ENCODE results near the gene SH3BP2. TPM values are rescaled to one million over a fixed set of nuclear protein-coding genes. Genes with fewer than 3 reads are reported as not detected.

Gene SH3BP2
- total RNA-seq, 5 donors from 2014 or later (not counting 1 experiment from before 2014, with no cell fraction given) = 44.0 to 68.2 (median 49.7) TPM

GRCh38 chr4:2886161-2886560 lies 93.3 kb downstream of the SH3BP2 start:
- POLR2A ChIA-PET = interaction anchor here in 1 of 2 donors (0.8 kb wide), 1 partner anchor 167 kb away, joined by 3 read pairs; no protein-coding TSS in a partner anchor
- DNase-seq (no peak), ATAC-seq (replicated peaks in 1 of 4) (no peak)
- Mint-ChIP-seq H3K27ac (peak overlapping the region in 1 of 2 donors; percentile 58), H3K4me3 (no peak overlapping the region), H3K36me3 (peaks cover 44% of the 10 kb centered on the region), H3K9me3 (no peaks in the 10 kb centered on the region), H3K27me3 (no peaks in the 10 kb centered on the region), H3K4me1 (peaks cover 5 to 17% (median 17%) of the 10 kb centered on the region in 3 donors)
- H3K27ac ChIP-seq (ENCODE audit: low read length) = no peak overlapping the region
- WGBS (ENCODE audit: insufficient coverage) = 100% methylated on average over 5 of the region's 9 CpGs
- no peaks in the 10 kb centered on the region for H3K27me3 ChIP-seq (replicated peaks in 1 of 2; ENCODE audit: control insufficient read depth in 2 of 2, extremely low read depth in 1 of 2, insufficient read depth in 2 of 2, low read length in 1 of 2)
- H3K4me3 ChIP-seq (ENCODE audit: control insufficient read depth in 1 of 2, extremely low read depth in 1 of 2, low read length in 1 of 2) = no peak overlapping the region
- peaks cover 11 to 49% of the 10 kb centered on the region in 2 donors for H3K36me3 ChIP-seq (ENCODE audit: control insufficient read depth in 2 of 2, extremely low read depth in 1 of 2, insufficient read depth in 1 of 2, low read length in 1 of 2)
- no peaks in the 10 kb centered on the region for H3K9me3 ChIP-seq
- no peaks in the 10 kb centered on the region for H3K4me1 ChIP-seq (ENCODE audit: control insufficient read depth in 1 of 2, extremely low read depth in 1 of 2, insufficient read depth in 2 of 2, low read length in 2 of 2)
- CTCF ChIA-PET = no interaction called here

GRCh38 chr4:2886622-2887021 lies 93.7 kb downstream of the SH3BP2 start:
- no peaks in the 10 kb centered on the region for H3K9me3 ChIP-seq
- Mint-ChIP-seq H3K27ac (peak overlapping the region in 1 of 2 donors; percentile 58), H3K27me3 (no peaks in the 10 kb centered on the region), H3K4me3 (no peak overlapping the region), H3K36me3 (peaks cover 44% of the 10 kb centered on the region), H3K4me1 (peaks cover 5 to 17% (median 17%) of the 10 kb centered on the region in 3 donors), H3K9me3 (no peaks in the 10 kb centered on the region)
- peaks cover 11 to 52% of the 10 kb centered on the region in 2 donors for H3K36me3 ChIP-seq (ENCODE audit: control insufficient read depth in 2 of 2, extremely low read depth in 1 of 2, insufficient read depth in 1 of 2, low read length in 1 of 2)
- POLR2A ChIA-PET = interaction anchor here in 1 of 2 donors (0.8 kb wide), 1 partner anchor 168 kb away, joined by 3 read pairs; no protein-coding TSS in a partner anchor
- CTCF ChIA-PET = no interaction called here
- H3K27ac ChIP-seq (ENCODE audit: low read length) = no peak overlapping the region
- 95% methylated on average over 5 of the region's 6 CpGs for WGBS (ENCODE audit: insufficient coverage)
- H3K27me3 ChIP-seq (replicated peaks in 1 of 2; ENCODE audit: control insufficient read depth in 2 of 2, extremely low read depth in 1 of 2, insufficient read depth in 2 of 2, low read length in 1 of 2) = no peaks in the 10 kb centered on the region
- no peak overlapping the region for H3K4me3 ChIP-seq (ENCODE audit: control insufficient read depth in 1 of 2, extremely low read depth in 1 of 2, low read length in 1 of 2)
- no peak for DNase-seq
- no peaks in the 10 kb centered on the region for H3K4me1 ChIP-seq (ENCODE audit: control insufficient read depth in 1 of 2, extremely low read depth in 1 of 2, insufficient read depth in 2 of 2, low read length in 2 of 2)
- ATAC-seq (replicated peaks in 1 of 4) = no peak

- peaks cover 44% of the 10 kb centered on the region for H3K36me3 Mint-ChIP-seq
- H3K27me3 ChIP-seq (replicated peaks in 1 of 2; ENCODE audit: control insufficient read depth in 2 of 2, extremely low read depth in 1 of 2, insufficient read depth in 2 of 2, low read length in 1 of 2) = no peaks in the 10 kb centered on the region
- H3K27ac ChIP-seq (ENCODE audit: low read length) = no peak overlapping the region
- ChIA-PET CTCF (no interaction called here), POLR2A (no interaction called here)
- H3K4me3 ChIP-seq (ENCODE audit: control insufficient read depth in 1 of 2, extremely low read depth in 1 of 2, low read length in 1 of 2) = no peak overlapping the region
- H3K36me3 ChIP-seq (ENCODE audit: control insufficient read depth in 2 of 2, extremely low read depth in 1 of 2, insufficient read depth in 1 of 2, low read length in 1 of 2) = peaks cover 11 to 52% of the 10 kb centered on the region in 2 donors
- WGBS (ENCODE audit: insufficient coverage) = 91% methylated on average over 1 of the region's 3 CpGs
- H3K9me3 ChIP-seq = no peaks in the 10 kb centered on the region
- no peaks in the 10 kb centered on the region for H3K9me3 Mint-ChIP-seq
- ATAC-seq (replicated peaks in 1 of 4) (no peak), DNase-seq (no peak)
- no peak overlapping the region for H3K4me3 Mint-ChIP-seq
- H3K27ac Mint-ChIP-seq = no peak overlapping the region
- no peaks in the 10 kb centered on the region for H3K4me1 ChIP-seq (ENCODE audit: control insufficient read depth in 1 of 2, extremely low read depth in 1 of 2, insufficient read depth in 2 of 2, low read length in 2 of 2)
- H3K27me3 Mint-ChIP-seq = no peaks in the 10 kb centered on the region
- H3K4me1 Mint-ChIP-seq = peaks cover 5 to 17% (median 17%) of the 10 kb centered on the region in 3 donors
Measured at GRCh38 chr4:2887343-2887742, 94.5 kb downstream of the SH3BP2 start.

- no peak for ATAC-seq (replicated peaks in 1 of 4)
- Mint-ChIP-seq H3K4me1 (peaks cover 5 to 17% (median 15%) of the 10 kb centered on the region in 3 donors), H3K36me3 (peaks cover 42% of the 10 kb centered on the region), H3K4me3 (no peak overlapping the region), H3K27me3 (no peaks in the 10 kb centered on the region), H3K27ac (no peak overlapping the region), H3K9me3 (no peaks in the 10 kb centered on the region)
- no peak overlapping the region for H3K4me3 ChIP-seq (ENCODE audit: control insufficient read depth in 1 of 2, extremely low read depth in 1 of 2, low read length in 1 of 2)
- CTCF ChIA-PET = no interaction called here
- H3K9me3 ChIP-seq = no peaks in the 10 kb centered on the region
- H3K36me3 ChIP-seq (ENCODE audit: control insufficient read depth in 2 of 2, extremely low read depth in 1 of 2, insufficient read depth in 1 of 2, low read length in 1 of 2) = peaks cover 11 to 50% of the 10 kb centered on the region in 2 donors
- POLR2A ChIA-PET = no interaction called here
- no peaks in the 10 kb centered on the region for H3K4me1 ChIP-seq (ENCODE audit: control insufficient read depth in 1 of 2, extremely low read depth in 1 of 2, insufficient read depth in 2 of 2, low read length in 2 of 2)
- no peaks in the 10 kb centered on the region for H3K27me3 ChIP-seq (replicated peaks in 1 of 2; ENCODE audit: control insufficient read depth in 2 of 2, extremely low read depth in 1 of 2, insufficient read depth in 2 of 2, low read length in 1 of 2)
- no CpG with 5 or more reads among the region's 3 CpGs for WGBS (ENCODE audit: insufficient coverage)
- no peak overlapping the region for H3K27ac ChIP-seq (ENCODE audit: low read length)
- DNase-seq = no peak
Measured at GRCh38 chr4:2888886-2889285, 96.0 kb downstream of the SH3BP2 start.

Other genes starting within 250 kb of the SH3BP2 start
- gene TNIP2, start 36.7 kb upstream of the SH3BP2 start, total RNA-seq = 10 to 100 TPM; 39.5 to 65.3 (median 59.1) TPM
- 100 to 1,000 TPM; 241 to 274 (median 256) TPM for gene ADD1, start 50.8 kb downstream of the SH3BP2 start, total RNA-seq
- 10 to 100 TPM; 30.6 to 48.1 (median 46.3) TPM for gene NOP14, start 170.3 kb downstream of the SH3BP2 start, total RNA-seq
- 1 to 10 TPM; 1.8 to 4.8 (median 2.5) TPM for gene GRK4, start 170.5 kb downstream of the SH3BP2 start, total RNA-seq

Measured in T-cell (primary cell).